Chondrocyte (in vitro differentiated cells): Measurements from ENCODE around the gene CBX2. TPM values are rescaled to one million over a fixed set of nuclear protein-coding genes. Genes with fewer than 3 reads are reported as not detected.
"Not testable (repeated sequence)": the region's sequence is repeated elsewhere in the genome, so short reads cannot be mapped to it uniquely, and the experiment has no call there.

Experiments used
- DNase-seq: peaks from one replicate; pipeline ENCODE4 v3.0.0; 2021; ENCODE audit warnings: mixed read lengths, low spot score
- H3K27ac Mint-ChIP-seq: one replicate; pipeline ENCODE4 v1.8.0; 2021; ENCODE audit warnings: mild to moderate bottlenecking, moderate library complexity, mixed read lengths; ENCODE audit not compliant: unreplicated experiment
- H3K27me3 Mint-ChIP-seq: 2 replicates; pipeline ENCODE4 v1.8.0; 2021; ENCODE audit warnings: low read depth, mixed read lengths
- H3K36me3 Mint-ChIP-seq: 2 replicates; pipeline ENCODE4 v1.8.0; 2021; ENCODE audit warnings: low read depth, mixed read lengths
- H3K4me1 Mint-ChIP-seq: 2 replicates; pipeline ENCODE4 v1.8.0; 2021; ENCODE audit warnings: low read depth, mild to moderate bottlenecking, mixed read lengths
- H3K4me3 Mint-ChIP-seq: one replicate; pipeline ENCODE4 v1.8.0; 2021; ENCODE audit warnings: mild to moderate bottlenecking, moderate library complexity, mixed read lengths; ENCODE audit not compliant: unreplicated experiment
- H3K9me3 Mint-ChIP-seq: 2 replicates; pipeline ENCODE4 v1.8.0; 2021; ENCODE audit warnings: low read depth, mixed read lengths
- total RNA-seq: library from RNA; stranded (reverse); gene quantifications from 3 replicates; pipeline ENCODE4 v1.2.1, GENCODE V29; 2021
- TF ChIP-seq, protein P1 (sequence below): fragments of 200-600 bp; sonication (generic); IDR thresholded peaks from 2 replicates; pipeline ENCODE4 v1.5.0; 2021; ENCODE audit warnings: antibody characterized with exemption, mild to moderate bottlenecking, moderate library complexity

CBX2 gene
- total RNA-seq, 1 donor from 2014 or later = 4.9 TPM

DNA sequence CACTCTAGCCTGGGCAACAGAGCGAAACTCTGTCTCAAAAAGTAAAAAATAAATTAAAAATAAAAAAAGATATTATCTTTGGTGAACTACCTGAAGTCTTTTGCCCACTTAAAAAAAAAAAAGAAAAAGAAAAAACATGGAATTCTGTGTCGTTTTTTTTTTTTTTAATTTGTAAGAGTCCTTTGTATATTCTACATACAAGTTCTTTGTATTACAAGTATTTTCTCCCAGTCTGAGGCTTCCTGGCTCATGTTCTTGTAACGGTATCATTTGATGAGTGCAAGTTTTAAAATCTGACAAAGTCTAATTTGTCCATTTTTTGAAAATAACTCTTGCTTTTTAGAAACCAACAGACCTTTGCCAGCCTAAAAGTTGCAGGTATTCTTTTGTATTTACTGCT lies 12.2 kb upstream of the CBX2 start:
- TF ChIP-seq, protein P1, sequence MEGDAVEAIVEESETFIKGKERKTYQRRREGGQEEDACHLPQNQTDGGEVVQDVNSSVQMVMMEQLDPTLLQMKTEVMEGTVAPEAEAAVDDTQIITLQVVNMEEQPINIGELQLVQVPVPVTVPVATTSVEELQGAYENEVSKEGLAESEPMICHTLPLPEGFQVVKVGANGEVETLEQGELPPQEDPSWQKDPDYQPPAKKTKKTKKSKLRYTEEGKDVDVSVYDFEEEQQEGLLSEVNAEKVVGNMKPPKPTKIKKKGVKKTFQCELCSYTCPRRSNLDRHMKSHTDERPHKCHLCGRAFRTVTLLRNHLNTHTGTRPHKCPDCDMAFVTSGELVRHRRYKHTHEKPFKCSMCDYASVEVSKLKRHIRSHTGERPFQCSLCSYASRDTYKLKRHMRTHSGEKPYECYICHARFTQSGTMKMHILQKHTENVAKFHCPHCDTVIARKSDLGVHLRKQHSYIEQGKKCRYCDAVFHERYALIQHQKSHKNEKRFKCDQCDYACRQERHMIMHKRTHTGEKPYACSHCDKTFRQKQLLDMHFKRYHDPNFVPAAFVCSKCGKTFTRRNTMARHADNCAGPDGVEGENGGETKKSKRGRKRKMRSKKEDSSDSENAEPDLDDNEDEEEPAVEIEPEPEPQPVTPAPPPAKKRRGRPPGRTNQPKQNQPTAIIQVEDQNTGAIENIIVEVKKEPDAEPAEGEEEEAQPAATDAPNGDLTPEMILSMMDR = no peak
- Mint-ChIP-seq H3K4me3 (no peak overlapping the region), H3K36me3 (no peaks in the 10 kb centered on the region), H3K27me3 (peaks cover 9% of the 10 kb centered on the region), H3K9me3 (no peaks in the 10 kb centered on the region), H3K27ac (no peak overlapping the region), H3K4me1 (no peaks in the 10 kb centered on the region)
- DNase-seq = no peak

DNA sequence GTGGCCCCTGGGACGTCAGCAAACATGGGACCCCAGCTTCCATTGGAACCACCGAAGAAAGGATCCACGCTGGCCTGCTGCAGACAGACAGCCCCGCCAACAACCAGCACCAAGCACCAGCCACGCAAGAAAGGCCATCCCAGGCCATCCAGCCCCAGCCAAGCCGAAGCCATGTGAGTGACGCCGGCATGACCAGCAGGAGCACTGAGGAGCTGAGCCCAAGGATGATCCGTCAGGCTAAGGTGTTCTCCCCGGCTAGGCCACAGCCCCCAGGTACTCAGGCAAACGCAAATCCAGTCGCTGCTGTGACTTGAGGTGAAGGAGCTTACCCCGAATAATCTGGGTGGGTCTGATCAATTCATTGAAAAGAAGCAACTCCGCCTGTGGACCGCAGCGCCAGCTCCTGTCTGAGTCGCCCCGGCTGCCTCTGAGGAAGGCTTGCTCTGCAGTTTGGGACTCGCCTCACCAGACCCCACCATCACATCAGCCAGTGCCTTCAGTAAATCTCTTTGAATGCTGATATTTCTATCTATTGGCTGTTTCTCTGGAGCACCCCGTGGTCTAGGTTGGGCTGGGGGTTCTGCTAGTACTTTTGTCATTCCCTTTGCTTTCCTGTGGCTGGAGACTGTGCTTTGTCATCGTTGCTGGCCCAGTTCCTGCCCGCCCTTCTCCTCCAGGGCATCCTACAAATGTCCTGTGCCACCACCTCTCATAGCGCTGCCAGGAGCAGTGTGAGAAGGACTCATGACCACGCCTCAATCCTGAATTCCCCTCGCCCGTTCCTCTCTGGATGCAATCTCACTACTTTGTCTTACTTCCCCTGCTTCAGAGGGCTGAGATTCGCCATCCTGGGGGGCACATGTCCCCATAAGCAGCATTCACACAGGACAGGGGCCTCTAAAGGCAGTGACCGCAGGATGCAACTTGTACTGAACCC lies 8.1 kb upstream of the CBX2 start:
- Mint-ChIP-seq H3K27me3 (peaks cover 20% of the 10 kb centered on the region), H3K27ac (no peak overlapping the region), H3K36me3 (no peaks in the 10 kb centered on the region), H3K9me3 (no peaks in the 10 kb centered on the region), H3K4me3 (no peak overlapping the region), H3K4me1 (no peaks in the 10 kb centered on the region)
- DNase-seq = peak; percentile 57
- TF ChIP-seq, protein P1 = no peak

DNA sequence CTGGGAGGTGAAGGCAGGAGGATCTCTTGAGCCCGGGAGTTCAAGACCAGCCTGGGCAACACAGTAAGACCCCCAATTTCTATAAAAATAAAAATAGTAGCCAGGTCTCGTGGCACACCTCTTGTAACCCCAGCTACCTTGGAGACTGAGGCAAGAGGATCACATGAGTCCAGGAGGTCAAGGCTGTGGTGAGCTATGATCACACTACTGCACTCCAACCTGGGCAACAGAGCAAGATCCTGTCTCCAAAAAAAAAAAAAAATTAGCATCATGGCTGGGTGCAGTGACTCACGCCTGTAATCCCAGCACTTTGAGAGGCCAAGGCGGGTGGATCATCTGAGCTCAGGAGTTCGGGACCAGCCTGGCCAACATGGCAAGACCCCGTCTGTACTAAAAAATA lies 6.7 kb upstream of the CBX2 start:
- H3K9me3 Mint-ChIP-seq = no peaks in the 10 kb centered on the region
- H3K4me3 Mint-ChIP-seq = no peak overlapping the region
- H3K27ac Mint-ChIP-seq = no peak overlapping the region
- H3K27me3 Mint-ChIP-seq = peaks cover 20% of the 10 kb centered on the region
- H3K36me3 Mint-ChIP-seq = no peaks in the 10 kb centered on the region
- DNase-seq = peak; percentile 9
- H3K4me1 Mint-ChIP-seq = no peaks in the 10 kb centered on the region
- TF ChIP-seq, protein P1 = no peak

DNA sequence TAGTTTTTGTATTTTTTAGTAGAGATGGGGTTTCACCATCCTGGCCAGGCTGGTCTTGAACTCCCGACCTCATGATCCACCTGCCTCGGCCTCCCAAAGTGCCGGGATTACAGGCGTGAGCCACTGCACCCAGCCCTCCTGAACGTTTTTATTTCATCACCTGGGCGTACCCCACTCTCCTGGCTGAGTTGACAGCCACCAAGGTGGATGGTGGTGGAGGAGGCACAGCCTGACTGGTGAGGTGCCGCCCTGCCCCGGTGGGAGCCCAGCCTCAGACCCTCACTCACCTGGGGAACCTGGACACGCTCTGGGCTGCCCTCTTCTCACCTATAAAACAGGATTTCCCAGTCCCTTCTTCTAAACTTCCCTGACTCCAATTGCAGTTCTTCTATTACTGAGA lies 5.2 kb upstream of the CBX2 start:
- peak; percentile 53 for DNase-seq
- H3K27me3 Mint-ChIP-seq = peaks cover 25% of the 10 kb centered on the region
- H3K4me3 Mint-ChIP-seq, H3K27ac Mint-ChIP-seq, H3K4me1 Mint-ChIP-seq, H3K36me3 Mint-ChIP-seq, H3K9me3 Mint-ChIP-seq: not testable (repeated sequence)

DNA sequence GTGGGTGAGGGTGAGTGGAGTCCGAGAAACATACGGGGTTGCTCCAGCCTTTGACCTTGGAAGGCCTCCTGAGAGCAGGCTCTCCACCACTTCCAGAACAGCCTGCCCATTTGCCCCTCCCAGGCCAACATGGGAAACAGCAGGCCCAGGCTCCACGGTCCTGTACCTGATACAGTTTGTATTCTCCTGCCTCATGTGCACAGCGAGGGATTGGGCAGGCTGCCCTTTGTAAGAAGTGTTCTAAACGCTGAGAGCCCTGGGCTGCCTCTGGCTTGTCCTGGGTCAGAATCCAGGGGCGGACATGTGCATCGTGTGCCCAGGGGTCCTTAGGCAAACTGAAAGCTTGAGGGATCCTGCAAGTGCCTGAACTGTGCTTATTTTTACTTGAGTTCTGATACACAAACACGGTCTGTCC lies 3.4 kb upstream of the CBX2 start:
- TF ChIP-seq, protein P1 = no peak
- peaks cover 23% of the 10 kb centered on the region for H3K27me3 Mint-ChIP-seq
- H3K4me1 Mint-ChIP-seq = peaks cover 15% of the 10 kb centered on the region
- peak; percentile 59 for DNase-seq
- no peaks in the 10 kb centered on the region for H3K9me3 Mint-ChIP-seq
- H3K36me3 Mint-ChIP-seq = no peaks in the 10 kb centered on the region
- no peak overlapping the region for H3K4me3 Mint-ChIP-seq
- H3K27ac Mint-ChIP-seq = no peak overlapping the region

DNA sequence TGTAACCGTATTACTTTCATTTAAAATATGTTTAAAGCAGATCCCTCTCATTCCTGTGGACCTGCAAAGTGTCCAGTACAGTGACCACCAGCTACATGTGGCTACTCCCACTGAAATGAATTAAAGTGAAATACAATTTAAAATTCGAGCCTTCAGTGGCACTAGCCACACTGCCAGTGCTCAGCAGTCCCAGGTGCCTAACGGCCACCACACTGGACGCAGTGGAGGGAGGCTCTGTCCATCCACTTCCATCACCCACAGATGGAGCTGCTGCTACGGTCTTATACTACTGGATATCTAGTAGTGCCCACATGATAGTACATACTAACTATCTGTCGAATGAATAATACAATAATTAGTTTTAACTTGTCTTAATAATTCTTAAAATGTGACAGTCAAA lies 2.3 kb upstream of the CBX2 start:
- Mint-ChIP-seq H3K9me3 (no peaks in the 10 kb centered on the region), H3K4me3 (no peak overlapping the region), H3K27ac (no peak overlapping the region), H3K36me3 (no peaks in the 10 kb centered on the region), H3K27me3 (peaks cover 23% of the 10 kb centered on the region), H3K4me1 (peaks cover 15% of the 10 kb centered on the region)
- TF ChIP-seq, protein P1 = no peak
- DNase-seq = peak; percentile 33
